Left lung (tissue), 10 donors: ENCODE data around the gene AVPR2. TPM values are rescaled to one million over a fixed set of nuclear protein-coding genes. Genes with fewer than 3 reads are reported as not detected.

Experiments used
- ATAC-seq: fragments of 200-7000 bp; cut with Tn5 transposase; one replicate; pipeline ENCODE4 v1.9.1; 2020; ENCODE audit warnings: moderate library complexity
- DNase-seq, 4 donors: peaks; one replicate each; pipeline ENCODE4 v3.0.0-alpha.2; 2013 to 2020
- H3K27ac ChIP-seq, 2 donors: fragments of 200-600 bp; sonication (generic) in 1 of 2; one replicate each; pipeline versions ENCODE4 v1.5.0 to v1.8.0; 2020 to 2021
- H3K27me3 ChIP-seq, 2 donors: fragments of 200-600 bp; sonication (generic) in 1 of 2; one replicate each; pipeline versions ENCODE4 v1.5.0 to v1.8.0; 2020 to 2021
- H3K36me3 ChIP-seq, 2 donors: fragments of 200-600 bp; sonication (generic) in 1 of 2; one replicate each; pipeline versions ENCODE4 v1.5.0 to v1.8.0; 2020 to 2021
- H3K4me1 ChIP-seq, 2 donors: fragments of 200-600 bp; one replicate each; pipeline ENCODE4 v1.8.0; 2021
- H3K4me3 ChIP-seq, 2 donors: fragments of 200-600 bp; sonication (generic) in 1 of 2; one replicate each; pipeline versions ENCODE4 v1.5.0 to v1.8.0; 2020 to 2021; ENCODE audit warnings: mild to moderate bottlenecking in 1 of 2
- H3K9me3 ChIP-seq, 2 donors: fragments of 200-600 bp; sonication (generic) in 1 of 2; one replicate each; pipeline versions ENCODE4 v1.5.0 to v1.8.0; 2020 to 2021
- intact Hi-C, 2 donors: fragments of 100-400 bp; cut with DNase I; formaldehyde crosslinking; loops; one replicate each; pipeline versions ENCODE4 v1.11.2 to v1.14.2; 2022
- polyA plus RNA-seq, 6 donors: library from polyadenylated mRNA; unstranded; fragments of 120-200 nt; gene quantifications; one replicate each; pipeline ENCODE4 v1.2.1, GENCODE V29; 2013; ENCODE audit not compliant: insufficient read length in 6 of 6
- total RNA-seq, 2 donors: library from RNA; stranded (reverse); fragmentation: NEBNext Ultra II Directional; extraction: Animal tissue kit (Norgen Biotek cat#: 25700); gene quantifications; one replicate each; pipeline ENCODE4 v1.2.1, GENCODE V29; 2021
- TF ChIP-seq, protein P1 (sequence below), 2 donors: fragments of 200-600 bp; sonication (generic) in 1 of 2; IDR thresholded peaks; one replicate each; pipeline versions ENCODE4 v1.5.0 to v1.8.0; 2021; ENCODE audit warnings: antibody characterized with exemption in 2 of 2
- donor health status: DM: no; HTN: yes; CAD: no.
- donor health status: DM: no; HTN: no; CAD: no.

AVPR2 gene
- total and polyA plus RNA-seq, 8 donors: 0.52 to 1.3 (median 0.83) TPM

DNA sequence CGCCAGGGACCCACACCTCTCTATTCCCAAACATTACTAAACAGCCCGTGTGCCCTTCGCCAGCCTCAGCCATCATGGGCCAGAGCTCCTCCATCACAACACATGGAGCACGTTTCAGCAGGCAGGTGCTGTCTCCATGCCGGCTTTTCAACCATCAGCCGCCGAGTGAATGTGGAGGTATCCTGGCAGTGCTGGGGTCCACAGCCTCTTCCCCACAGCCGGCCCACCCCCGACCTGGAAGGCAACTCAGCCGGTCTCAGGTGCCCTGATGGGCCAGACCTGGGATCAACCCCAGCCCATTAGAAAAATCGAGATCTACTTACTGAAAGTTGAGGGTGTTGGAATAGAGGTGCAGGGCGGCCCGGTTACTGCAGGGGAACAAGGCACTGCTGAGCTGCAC lies 27.3 kb downstream of the AVPR2 start:
- peaks cover 0 to 30% of the 10 kb centered on the region in 2 donors for H3K36me3 ChIP-seq
- intact Hi-C loops: no loop called here
- peaks cover 11 to 36% of the 10 kb centered on the region in 2 donors for H3K4me1 ChIP-seq
- H3K4me3 ChIP-seq: no peak overlapping the region
- no peaks in the 10 kb centered on the region for H3K27me3 ChIP-seq
- TF ChIP-seq, protein P1, sequence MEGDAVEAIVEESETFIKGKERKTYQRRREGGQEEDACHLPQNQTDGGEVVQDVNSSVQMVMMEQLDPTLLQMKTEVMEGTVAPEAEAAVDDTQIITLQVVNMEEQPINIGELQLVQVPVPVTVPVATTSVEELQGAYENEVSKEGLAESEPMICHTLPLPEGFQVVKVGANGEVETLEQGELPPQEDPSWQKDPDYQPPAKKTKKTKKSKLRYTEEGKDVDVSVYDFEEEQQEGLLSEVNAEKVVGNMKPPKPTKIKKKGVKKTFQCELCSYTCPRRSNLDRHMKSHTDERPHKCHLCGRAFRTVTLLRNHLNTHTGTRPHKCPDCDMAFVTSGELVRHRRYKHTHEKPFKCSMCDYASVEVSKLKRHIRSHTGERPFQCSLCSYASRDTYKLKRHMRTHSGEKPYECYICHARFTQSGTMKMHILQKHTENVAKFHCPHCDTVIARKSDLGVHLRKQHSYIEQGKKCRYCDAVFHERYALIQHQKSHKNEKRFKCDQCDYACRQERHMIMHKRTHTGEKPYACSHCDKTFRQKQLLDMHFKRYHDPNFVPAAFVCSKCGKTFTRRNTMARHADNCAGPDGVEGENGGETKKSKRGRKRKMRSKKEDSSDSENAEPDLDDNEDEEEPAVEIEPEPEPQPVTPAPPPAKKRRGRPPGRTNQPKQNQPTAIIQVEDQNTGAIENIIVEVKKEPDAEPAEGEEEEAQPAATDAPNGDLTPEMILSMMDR (IDR thresholded peaks at IDR 0.05): no peak
- no peak overlapping the region for H3K27ac ChIP-seq
- no peaks in the 10 kb centered on the region for H3K9me3 ChIP-seq
- ATAC-seq: no peak
- no peak for DNase-seq

DNA sequence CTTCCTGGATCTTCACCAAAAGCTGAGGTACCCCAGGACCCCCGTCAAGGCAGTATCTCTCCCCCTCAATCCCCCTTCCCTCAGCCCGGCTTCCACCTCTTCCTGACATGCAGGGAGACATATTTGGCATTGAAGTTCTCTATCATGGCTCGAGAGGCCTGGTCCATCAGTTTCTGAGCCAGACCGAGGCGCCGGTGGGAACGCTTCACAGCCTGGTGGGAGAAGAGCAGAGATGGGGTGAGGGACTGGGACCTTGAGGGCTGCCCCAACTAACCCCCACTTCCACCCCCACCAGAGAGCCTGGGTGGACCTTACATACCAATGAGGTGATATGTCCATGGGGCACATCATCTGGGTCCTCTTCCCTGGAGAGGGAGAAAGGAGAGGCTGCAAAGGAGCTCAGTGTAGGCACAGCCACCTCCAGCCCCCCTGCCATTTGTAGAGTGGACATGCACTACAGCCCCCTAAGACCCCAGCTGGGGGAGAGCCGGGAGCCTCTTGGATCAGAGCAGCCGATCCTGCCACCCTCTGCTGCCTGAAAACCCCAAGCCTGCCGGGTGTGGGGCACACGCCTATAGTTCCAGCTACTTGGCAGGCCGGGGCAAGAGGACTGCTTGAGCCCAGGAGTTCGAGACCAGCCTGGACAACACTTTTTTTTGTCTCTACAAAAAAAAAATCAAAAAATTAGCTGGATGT lies 27.9 kb downstream of the AVPR2 start:
- ATAC-seq: no peak
- TF ChIP-seq, protein P1 (IDR thresholded peaks at IDR 0.05): no peak
- Histone ChIP-seq H3K27me3 (no peaks in the 10 kb centered on the region), H3K36me3 (peaks cover 0 to 30% of the 10 kb centered on the region in 2 donors), H3K9me3 (no peaks in the 10 kb centered on the region), H3K4me1 (peaks cover 11 to 36% of the 10 kb centered on the region in 2 donors), H3K4me3 (no peak overlapping the region), H3K27ac (no peak overlapping the region)
- no peak for DNase-seq
- intact Hi-C loops: no loop called here

DNA sequence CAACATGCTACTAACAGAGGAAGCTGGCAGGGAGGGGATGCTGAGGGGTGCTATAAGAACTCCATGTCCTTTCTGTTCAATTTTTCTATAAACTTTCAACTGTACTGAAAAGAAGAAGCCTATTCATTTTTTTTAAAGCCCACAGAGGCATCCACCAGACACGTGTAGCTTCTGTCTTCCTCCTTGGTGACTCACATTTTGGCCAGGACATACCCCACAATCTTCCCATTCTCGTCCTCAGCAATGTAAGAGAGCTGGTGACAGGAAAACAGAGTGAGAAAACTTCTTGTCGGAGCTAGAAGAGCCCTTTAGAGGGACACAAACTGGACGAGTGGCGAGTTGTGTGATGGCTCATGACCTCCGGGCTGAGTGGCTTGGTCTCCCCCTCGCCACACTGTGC lies 29.3 kb downstream of the AVPR2 start:
- no peak for ATAC-seq
- peaks cover 0 to 35% of the 10 kb centered on the region in 2 donors for H3K36me3 ChIP-seq
- peak overlapping the region; percentile 53 to 65 for H3K4me3 ChIP-seq
- no peak for DNase-seq
- intact Hi-C loops: no loop called here
- TF ChIP-seq, protein P1 (IDR thresholded peaks at IDR 0.05): no peak
- no peaks in the 10 kb centered on the region for H3K27me3 ChIP-seq
- no peak overlapping the region for H3K27ac ChIP-seq
- peaks cover 11 to 33% of the 10 kb centered on the region in 2 donors for H3K4me1 ChIP-seq
- H3K9me3 ChIP-seq: no peaks in the 10 kb centered on the region

DNA sequence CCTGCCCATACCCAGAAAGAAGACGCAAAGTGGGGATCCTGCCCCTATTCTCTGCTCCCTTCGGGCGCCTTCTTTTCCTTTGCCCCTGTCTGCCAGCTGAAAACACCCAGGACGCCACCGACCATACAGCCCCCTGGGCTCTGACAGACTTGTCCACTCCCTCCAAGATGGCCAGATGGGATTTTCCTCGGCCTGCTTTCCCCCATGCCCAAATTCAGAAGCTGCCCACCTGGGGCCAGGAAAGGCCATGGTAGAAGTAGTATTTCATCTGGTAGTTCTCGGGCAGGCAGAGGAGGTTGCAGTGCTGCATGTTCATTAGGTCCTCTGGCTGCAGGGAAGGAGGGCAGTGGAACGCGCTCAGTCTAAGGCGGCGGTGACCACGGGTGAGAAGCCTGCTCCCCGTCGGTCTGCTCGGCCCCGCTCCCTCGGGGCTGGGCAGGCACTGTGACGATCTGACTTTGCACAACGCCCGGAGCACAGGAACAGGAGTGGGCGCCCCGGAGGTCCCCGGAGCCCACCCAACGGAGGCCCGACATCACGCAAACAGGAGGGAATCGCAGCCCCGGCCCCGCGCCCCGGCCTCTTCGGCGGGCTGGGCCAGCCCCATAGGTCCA lies 29.8 kb downstream of the AVPR2 start:
- peak overlapping the region in 1 of 2 donors; percentile 67 for H3K27ac ChIP-seq
- no peaks in the 10 kb centered on the region for H3K27me3 ChIP-seq
- TF ChIP-seq, protein P1 (IDR thresholded peaks at IDR 0.05): no peak
- peaks cover 11 to 28% of the 10 kb centered on the region in 2 donors for H3K4me1 ChIP-seq
- peak; percentile 13 for ATAC-seq
- DNase-seq: no peak
- peaks cover 0 to 35% of the 10 kb centered on the region in 2 donors for H3K36me3 ChIP-seq
- peak overlapping the region; percentile 53 to 65 for H3K4me3 ChIP-seq
- H3K9me3 ChIP-seq: no peaks in the 10 kb centered on the region
- intact Hi-C loops: no loop called here

DNA sequence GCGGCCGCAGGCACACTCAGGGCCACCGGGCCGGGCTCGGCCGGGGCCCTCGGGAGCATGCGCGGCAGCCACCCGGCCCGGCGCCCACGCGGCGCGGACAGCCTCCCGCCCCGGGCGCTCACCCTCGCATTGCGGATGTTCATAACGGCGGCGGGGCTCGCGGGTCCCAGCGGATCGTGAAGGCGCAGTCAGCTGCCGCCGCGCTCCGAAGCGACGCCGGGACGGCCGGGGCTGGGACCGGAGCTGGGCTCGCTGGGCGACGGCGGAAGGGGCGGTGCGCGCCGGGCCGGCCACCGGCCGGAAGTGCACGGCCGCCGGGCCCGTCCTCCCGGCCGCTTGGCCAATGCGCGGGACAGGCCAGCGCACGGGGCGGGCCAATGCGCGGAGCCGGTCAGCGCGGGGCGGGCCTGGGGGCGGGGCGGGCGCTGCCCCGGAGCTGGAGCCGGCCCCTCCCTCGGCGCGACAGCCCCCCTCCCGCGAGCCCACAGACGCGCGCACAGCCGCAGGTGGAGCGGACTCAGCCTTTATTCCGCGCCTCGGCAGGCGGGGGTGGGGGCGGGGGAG lies 30.4 kb downstream of the AVPR2 start, which contains the start of gene NAA10:
Gene NAA10 (minus strand): TSS at position 276 of the 564 bp plus-strand sequence. CDS start 133 bp downstream, at position 143.
- H3K9me3 ChIP-seq: no peaks in the 10 kb centered on the region
- H3K36me3 ChIP-seq: peaks cover 0 to 36% of the 10 kb centered on the region in 2 donors
- intact Hi-C loops: no loop called here
- ATAC-seq (peak; percentile 97), DNase-seq (peak; percentile 61 to 89 (median 72))
- TF ChIP-seq, protein P1 (IDR thresholded peaks at IDR 0.05): no peak
- H3K27me3 ChIP-seq: no peaks in the 10 kb centered on the region
- peak within 1 kb of the TSS in 1 of 2 donors; percentile 67 for H3K27ac ChIP-seq
- H3K4me3 ChIP-seq: peak within 1 kb of the TSS; percentile 53 to 65
- H3K4me1 ChIP-seq: peaks cover 11 to 23% of the 10 kb centered on the region in 2 donors
